ENCODE results near the gene ARID1B. TPM values are rescaled to one million over a fixed set of nuclear protein-coding genes. Genes with fewer than 3 reads are reported as not detected.

The ARID1B gene
- total RNA-seq, 1 experiment from 2014 or later = 20.9 TPM

- Histone ChIP-seq H3K36me3 (replicated peaks; ENCODE audit: control insufficient read depth, insufficient read depth, low read length) (peaks cover 1% of the 10 kb centered on the region; the same call in 1 of the 2 replicates), H3K4me3 (ENCODE audit: insufficient read depth, low read depth, low read length) (no peak overlapping the region), H3K27me3 (ENCODE audit: control insufficient read depth, insufficient read depth, low read length) (no peaks in the 10 kb centered on the region)
- no peak for DNase-seq
These were observed 396.6 kb downstream of the ARID1B start for GRCh38 chr6:157173776-157174175.

DNA sequence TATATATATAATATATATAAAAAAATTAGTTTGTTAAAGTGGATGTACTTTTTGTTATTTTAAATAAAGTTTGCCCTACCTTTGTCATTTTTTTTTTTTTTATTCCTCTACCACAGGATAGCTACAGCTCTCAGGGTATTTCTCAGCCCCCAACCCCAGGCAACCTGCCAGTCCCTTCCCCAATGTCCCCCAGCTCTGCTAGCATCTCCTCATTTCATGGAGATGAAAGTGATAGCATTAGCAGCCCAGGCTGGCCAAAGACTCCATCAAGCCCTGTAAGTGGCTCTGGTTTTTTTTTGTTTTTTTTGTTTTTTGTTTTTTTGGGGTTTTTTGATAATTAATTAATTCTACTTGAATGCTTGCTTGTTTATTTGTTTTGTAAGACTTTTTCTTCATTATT, 397.6 kb downstream of the ARID1B start:
- Histone ChIP-seq H3K4me3 (ENCODE audit: insufficient read depth, low read depth, low read length) (no peak overlapping the region), H3K36me3 (replicated peaks; ENCODE audit: control insufficient read depth, insufficient read depth, low read length) (peaks cover 1% of the 10 kb centered on the region; the same call in 1 of the 2 replicates), H3K27me3 (ENCODE audit: control insufficient read depth, insufficient read depth, low read length) (no peaks in the 10 kb centered on the region)
- DNase-seq = no peak

GRCh38 chr6:157177731-157178336, 400.7 kb downstream of the ARID1B start:
- H3K4me3 ChIP-seq (ENCODE audit: insufficient read depth, low read depth, low read length) = no peak overlapping the region
- peaks cover 1% of the 10 kb centered on the region for H3K36me3 ChIP-seq (replicated peaks; ENCODE audit: control insufficient read depth, insufficient read depth, low read length)
- DNase-seq = no peak
- no peaks in the 10 kb centered on the region for H3K27me3 ChIP-seq (ENCODE audit: control insufficient read depth, insufficient read depth, low read length)

GRCh38 chr6:157181649-157182048, 404.5 kb downstream of the ARID1B start:
- Histone ChIP-seq H3K27me3 (ENCODE audit: control insufficient read depth, insufficient read depth, low read length) (no peaks in the 10 kb centered on the region), H3K36me3 (replicated peaks; ENCODE audit: control insufficient read depth, insufficient read depth, low read length) (peaks cover 4% of the 10 kb centered on the region), H3K4me3 (ENCODE audit: insufficient read depth, low read depth, low read length) (no peak overlapping the region)
- DNase-seq = no peak

- Histone ChIP-seq H3K36me3 (replicated peaks; ENCODE audit: control insufficient read depth, insufficient read depth, low read length) (peaks cover 4% of the 10 kb centered on the region), H3K27me3 (ENCODE audit: control insufficient read depth, insufficient read depth, low read length) (no peaks in the 10 kb centered on the region), H3K4me3 (ENCODE audit: insufficient read depth, low read depth, low read length) (no peak overlapping the region)
- no peak for DNase-seq
These were observed 405.5 kb downstream of the ARID1B start for GRCh38 chr6:157182503-157183264.

GRCh38 chr6:157184202-157185015, 407.2 kb downstream of the ARID1B start:
- Histone ChIP-seq H3K27me3 (ENCODE audit: control insufficient read depth, insufficient read depth, low read length) (no peaks in the 10 kb centered on the region), H3K4me3 (ENCODE audit: insufficient read depth, low read depth, low read length) (no peak overlapping the region), H3K36me3 (replicated peaks; ENCODE audit: control insufficient read depth, insufficient read depth, low read length) (peaks cover 4% of the 10 kb centered on the region)
- peak; percentile 93 for DNase-seq

DNA sequence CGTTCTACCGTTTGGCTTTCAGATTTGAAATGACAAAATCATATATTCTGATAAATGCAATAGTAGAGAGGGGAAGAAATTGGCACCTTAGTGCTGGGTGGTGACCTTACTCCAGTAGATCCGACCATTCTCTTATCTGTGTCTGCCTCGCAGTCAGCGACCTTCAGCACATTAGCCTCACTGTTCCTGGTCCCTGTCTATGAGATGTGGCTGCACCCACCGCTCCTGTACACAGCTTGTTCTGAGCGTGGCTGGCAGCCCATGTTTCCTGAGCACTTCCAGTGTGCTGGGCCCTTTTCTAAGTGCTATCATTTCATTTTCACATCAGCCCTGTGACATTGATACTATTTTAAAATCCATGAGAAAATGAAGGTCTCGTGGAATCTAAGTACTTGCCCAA, 408.0 kb downstream of the ARID1B start:
- H3K27me3 ChIP-seq (ENCODE audit: control insufficient read depth, insufficient read depth, low read length) = no peaks in the 10 kb centered on the region
- no peak for DNase-seq
- no peak overlapping the region for H3K4me3 ChIP-seq (ENCODE audit: insufficient read depth, low read depth, low read length)
- peaks cover 10% of the 10 kb centered on the region for H3K36me3 ChIP-seq (replicated peaks; ENCODE audit: control insufficient read depth, insufficient read depth, low read length)

DNA sequence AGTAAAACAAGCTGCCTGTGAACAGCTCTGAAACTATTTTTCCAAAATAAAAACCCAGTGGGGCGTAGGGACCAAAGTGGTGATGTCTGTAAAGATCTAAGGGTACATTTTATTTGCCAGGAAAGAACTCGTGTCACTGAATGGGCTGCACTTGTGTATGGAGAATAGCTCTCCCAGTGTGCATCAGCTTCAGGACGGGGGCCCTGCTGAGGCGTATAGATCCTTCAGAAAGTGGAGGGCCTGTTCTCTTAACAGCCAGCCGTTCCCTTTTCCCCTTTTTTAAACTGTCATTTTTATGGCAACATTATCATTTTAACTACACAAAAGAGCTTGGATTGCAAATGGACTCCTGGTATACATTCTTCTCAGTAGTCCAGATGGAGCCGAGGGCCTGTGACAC, 408.8 kb downstream of the ARID1B start:
- DNase-seq = no peak
- H3K4me3 ChIP-seq (ENCODE audit: insufficient read depth, low read depth, low read length) = no peak overlapping the region
- H3K36me3 ChIP-seq (replicated peaks; ENCODE audit: control insufficient read depth, insufficient read depth, low read length) = peaks cover 13% of the 10 kb centered on the region

GRCh38 chr6:157186785-157187181, 409.6 kb downstream of the ARID1B start:
- no peak for DNase-seq
- Histone ChIP-seq H3K4me3 (ENCODE audit: insufficient read depth, low read depth, low read length) (no peak overlapping the region), H3K27me3 (ENCODE audit: control insufficient read depth, insufficient read depth, low read length) (no peaks in the 10 kb centered on the region), H3K36me3 (replicated peaks; ENCODE audit: control insufficient read depth, insufficient read depth, low read length) (peaks cover 13% of the 10 kb centered on the region)

More for the DNA sequence above, 408.8 kb downstream of the ARID1B start:
- H3K27me3 ChIP-seq (ENCODE audit: control insufficient read depth, insufficient read depth, low read length) = no peaks in the 10 kb centered on the region

DNA sequence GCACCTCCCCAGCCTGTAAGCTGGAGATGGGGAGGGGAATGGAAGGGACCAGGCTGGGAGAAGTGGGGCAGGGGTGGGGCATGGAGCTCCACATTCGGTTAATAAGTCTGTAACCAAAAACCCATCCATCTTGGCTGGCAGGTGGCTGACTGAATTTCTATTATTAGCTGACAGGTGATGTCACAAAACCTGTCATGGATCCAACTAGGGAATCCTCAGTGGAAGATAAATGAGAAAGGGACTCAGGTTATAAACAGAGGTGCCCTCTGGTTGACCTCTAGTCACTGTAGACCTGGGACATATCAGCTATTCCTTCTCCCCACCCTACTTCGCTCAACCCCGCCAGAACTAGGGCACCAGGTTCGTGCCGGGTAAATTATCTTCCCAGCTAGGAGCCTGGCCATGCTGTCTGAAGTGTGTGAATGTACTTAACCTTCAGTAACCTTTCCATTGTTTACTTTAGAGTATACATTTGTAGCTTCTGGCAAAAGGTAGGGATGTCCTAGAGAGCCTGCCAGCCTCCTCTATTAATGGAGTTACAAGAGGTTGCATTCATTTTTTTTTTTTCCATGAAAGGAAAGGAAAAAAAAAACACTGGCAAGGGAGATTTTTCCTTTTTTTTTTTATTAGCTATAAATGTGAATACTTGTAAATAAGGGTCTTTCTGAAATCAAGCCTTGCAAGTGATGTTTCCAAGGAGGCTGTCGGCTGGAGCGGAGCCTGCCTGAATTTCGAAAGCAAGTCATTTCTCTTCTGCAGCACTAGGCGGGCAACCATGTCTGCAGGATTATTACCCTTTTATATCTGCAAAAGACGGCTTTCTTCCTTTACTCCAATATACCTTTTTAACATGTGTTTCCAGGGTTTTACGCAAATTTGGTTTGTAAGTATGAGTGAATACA, 410.3 kb downstream of the ARID1B start:
- H3K4me3 ChIP-seq (ENCODE audit: insufficient read depth, low read depth, low read length) = no peak overlapping the region
- H3K36me3 ChIP-seq (replicated peaks; ENCODE audit: control insufficient read depth, insufficient read depth, low read length) = peaks cover 13% of the 10 kb centered on the region
- no peaks in the 10 kb centered on the region for H3K27me3 ChIP-seq (ENCODE audit: control insufficient read depth, insufficient read depth, low read length)
- DNase-seq = no peak

DNA sequence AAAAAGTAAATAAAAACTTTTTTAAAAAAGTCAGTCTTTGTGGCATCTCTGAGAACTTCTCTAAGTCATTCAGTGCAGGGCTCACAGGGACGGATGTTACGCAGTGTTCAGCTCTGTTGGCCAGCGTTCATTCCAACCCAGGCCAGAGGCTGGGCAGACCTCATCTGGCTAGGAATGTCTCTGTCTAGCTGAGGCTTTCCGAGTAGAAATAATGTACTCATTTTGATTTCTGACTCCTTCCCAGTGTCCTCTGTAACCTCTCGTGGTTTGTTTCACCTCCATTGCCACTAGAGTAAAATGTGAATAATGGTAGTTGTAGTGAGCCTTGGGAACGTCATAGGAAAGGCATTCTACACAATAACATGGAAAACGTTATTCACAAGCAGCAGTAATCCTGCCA, 411.0 kb downstream of the ARID1B start:
- H3K27me3 ChIP-seq (ENCODE audit: control insufficient read depth, insufficient read depth, low read length) = no peaks in the 10 kb centered on the region
- peaks cover 13% of the 10 kb centered on the region for H3K36me3 ChIP-seq (replicated peaks; ENCODE audit: control insufficient read depth, insufficient read depth, low read length)
- no peak overlapping the region for H3K4me3 ChIP-seq (ENCODE audit: insufficient read depth, low read depth, low read length)
- no peak for DNase-seq

DNA sequence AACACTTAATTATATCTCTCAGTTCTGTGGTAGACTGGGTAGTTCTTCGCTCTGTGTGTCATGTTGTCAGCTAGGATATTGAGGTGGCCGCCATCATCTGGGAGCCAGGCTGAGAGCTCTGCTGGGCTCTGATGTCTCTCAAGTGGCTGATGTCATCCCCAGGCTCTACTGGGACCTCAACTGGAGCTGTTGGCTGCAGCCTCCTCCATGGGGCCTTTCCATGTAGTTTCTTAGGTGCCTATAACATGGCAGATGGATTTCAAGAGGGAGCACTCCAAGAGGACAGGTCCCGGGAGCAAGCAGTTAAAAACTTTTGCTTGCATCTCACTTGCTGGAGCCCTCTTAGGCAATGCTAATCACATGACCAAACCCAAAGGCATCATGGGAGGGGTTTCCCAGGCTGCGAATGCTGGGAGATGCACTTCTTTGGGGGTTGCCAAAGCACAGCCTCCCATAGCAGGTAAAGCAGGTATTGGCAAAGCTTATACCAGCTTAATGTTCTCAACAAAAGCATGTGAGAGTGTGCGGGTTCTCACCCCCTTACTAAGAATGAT, 416.3 kb downstream of the ARID1B start:
- no peaks in the 10 kb centered on the region for H3K27me3 ChIP-seq (ENCODE audit: control insufficient read depth, insufficient read depth, low read length)
- no peak overlapping the region for H3K4me3 ChIP-seq (ENCODE audit: insufficient read depth, low read depth, low read length)
- DNase-seq = no peak
- peaks cover 16% of the 10 kb centered on the region for H3K36me3 ChIP-seq (replicated peaks; ENCODE audit: control insufficient read depth, insufficient read depth, low read length)

DNA sequence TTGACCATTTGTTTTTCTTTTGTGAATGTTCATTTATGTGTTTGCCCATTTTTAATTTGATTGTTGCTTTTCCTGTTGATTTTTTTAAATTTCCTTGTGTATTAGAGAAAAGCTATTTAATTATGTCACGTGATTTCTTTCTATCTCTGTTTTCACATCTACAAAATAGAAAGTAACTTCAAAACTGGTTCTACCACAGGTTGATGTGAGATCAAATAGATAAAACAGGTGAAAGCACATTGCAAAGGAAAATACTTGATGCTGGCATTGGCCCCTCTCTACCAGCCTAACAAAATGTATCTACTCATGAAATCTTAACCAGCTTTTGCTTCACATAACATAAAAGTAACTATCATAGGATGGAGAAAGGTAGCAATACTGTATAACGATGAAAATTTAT, 416.9 kb downstream of the ARID1B start:
- Histone ChIP-seq H3K4me3 (ENCODE audit: insufficient read depth, low read depth, low read length) (no peak overlapping the region), H3K36me3 (replicated peaks; ENCODE audit: control insufficient read depth, insufficient read depth, low read length) (peaks cover 16% of the 10 kb centered on the region), H3K27me3 (ENCODE audit: control insufficient read depth, insufficient read depth, low read length) (no peaks in the 10 kb centered on the region)
- no peak for DNase-seq

DNA sequence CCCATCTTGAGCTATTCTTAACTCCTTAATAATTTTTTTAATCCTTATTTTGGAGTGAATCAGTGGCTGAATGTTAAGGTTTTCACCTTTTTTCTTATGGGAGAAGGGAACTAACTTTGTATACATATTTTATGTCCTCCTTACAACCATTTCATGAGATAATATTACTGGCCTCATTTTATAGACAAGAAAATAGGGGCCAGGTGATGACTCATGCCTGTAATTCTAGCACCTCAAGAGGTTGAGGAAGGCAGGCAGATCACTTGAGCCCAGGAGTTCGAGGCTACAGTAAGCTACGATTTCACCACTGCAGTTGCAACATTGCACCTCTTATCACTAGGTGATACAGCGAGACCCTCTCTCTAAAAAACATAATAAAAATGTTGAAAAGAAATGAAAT, 417.5 kb downstream of the ARID1B start:
- Histone ChIP-seq H3K36me3 (replicated peaks; ENCODE audit: control insufficient read depth, insufficient read depth, low read length) (peaks cover 15% of the 10 kb centered on the region), H3K4me3 (ENCODE audit: insufficient read depth, low read depth, low read length) (no peak overlapping the region), H3K27me3 (ENCODE audit: control insufficient read depth, insufficient read depth, low read length) (no peaks in the 10 kb centered on the region)
- DNase-seq = no peak
